ENCODE results near the gene MSANTD2. TPM values are rescaled to one million over a fixed set of nuclear protein-coding genes. Genes with fewer than 3 reads are reported as not detected.

MSANTD2 gene
- total and polyA plus RNA-seq, 3 donors from 2014 or later: 7.4 to 19.1 (median 11.3) TPM

DNA sequence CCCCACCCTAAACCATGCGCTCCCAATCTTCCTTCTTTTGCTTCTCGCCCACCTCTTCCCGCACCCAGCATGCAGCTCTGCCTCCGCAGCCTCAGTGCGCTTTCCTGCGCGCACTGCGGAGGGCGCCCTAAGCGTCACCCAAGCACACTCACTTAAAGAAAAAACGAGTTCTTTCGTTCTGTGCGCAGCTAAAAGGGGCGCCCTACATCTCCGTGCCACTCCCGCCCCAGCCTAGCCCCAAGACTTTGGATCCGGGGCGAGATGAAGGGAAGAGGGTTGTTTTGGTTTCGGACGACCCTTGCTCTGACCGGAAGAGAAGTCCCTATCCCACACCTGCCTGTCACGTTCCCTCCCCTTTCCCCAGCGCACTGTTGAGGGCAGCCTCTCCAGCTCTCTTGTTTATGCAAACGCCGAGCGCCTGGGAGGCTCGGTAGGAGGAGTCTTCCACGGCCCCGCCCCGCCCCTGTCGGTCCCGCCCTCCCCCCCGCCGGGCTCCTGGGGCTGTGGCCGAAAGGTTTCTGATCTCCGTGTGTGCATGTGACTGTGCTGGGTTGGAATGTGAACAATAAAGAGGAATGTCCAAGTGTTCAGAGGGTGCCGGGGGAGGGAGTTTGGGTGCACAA is 53.5 kb downstream of the MSANTD2 start:
- peak; percentile 62 for DNase-seq
- no peak overlapping the region for H3K27ac ChIP-seq
- no peaks in the 10 kb centered on the region for H3K27me3 ChIP-seq
- TF ChIP-seq CTCF (IDR thresholded peaks at IDR 0.05) (no peak), POLR2A (IDR thresholded peaks at IDR 0.05) (no peak)
- peaks cover 6% of the 10 kb centered on the region for H3K4me1 ChIP-seq
- H3K4me3 ChIP-seq: peak overlapping the region; percentile 12 to 53
- WGBS, 2 donors: 2 to 4% methylated on average over 33 to 37 of the region's 37 CpGs
- intact Hi-C loops (cut with DNase I; ENCODE audit: low total_unique reads): no loop called here
- no peaks in the 10 kb centered on the region for H3K36me3 ChIP-seq (ENCODE audit: low read depth, missing control alignments)
- no peaks in the 10 kb centered on the region for H3K9me3 ChIP-seq

- DNase-seq: no peak
- peak overlapping the region; percentile 12 to 53 for H3K4me3 ChIP-seq
- H3K9me3 ChIP-seq: no peaks in the 10 kb centered on the region
- intact Hi-C loops (cut with DNase I; ENCODE audit: low total_unique reads): no loop called here
- H3K4me1 ChIP-seq: peaks cover 6% of the 10 kb centered on the region
- H3K27me3 ChIP-seq: no peaks in the 10 kb centered on the region
- no peaks in the 10 kb centered on the region for H3K36me3 ChIP-seq (ENCODE audit: low read depth, missing control alignments)
- no peak overlapping the region for H3K27ac ChIP-seq
- TF ChIP-seq POLR2A (IDR thresholded peaks at IDR 0.05): no peak
- TF ChIP-seq CTCF (IDR thresholded peaks at IDR 0.05): peak in 1 of 3 experiments; percentile 2
- 6 to 8% methylated on average over 35 to 41 of the region's 41 CpGs for WGBS, 2 donors
These were observed 54.2 kb downstream of the MSANTD2 start for GRCh38 chr11:124745835-124746620.

DNA sequence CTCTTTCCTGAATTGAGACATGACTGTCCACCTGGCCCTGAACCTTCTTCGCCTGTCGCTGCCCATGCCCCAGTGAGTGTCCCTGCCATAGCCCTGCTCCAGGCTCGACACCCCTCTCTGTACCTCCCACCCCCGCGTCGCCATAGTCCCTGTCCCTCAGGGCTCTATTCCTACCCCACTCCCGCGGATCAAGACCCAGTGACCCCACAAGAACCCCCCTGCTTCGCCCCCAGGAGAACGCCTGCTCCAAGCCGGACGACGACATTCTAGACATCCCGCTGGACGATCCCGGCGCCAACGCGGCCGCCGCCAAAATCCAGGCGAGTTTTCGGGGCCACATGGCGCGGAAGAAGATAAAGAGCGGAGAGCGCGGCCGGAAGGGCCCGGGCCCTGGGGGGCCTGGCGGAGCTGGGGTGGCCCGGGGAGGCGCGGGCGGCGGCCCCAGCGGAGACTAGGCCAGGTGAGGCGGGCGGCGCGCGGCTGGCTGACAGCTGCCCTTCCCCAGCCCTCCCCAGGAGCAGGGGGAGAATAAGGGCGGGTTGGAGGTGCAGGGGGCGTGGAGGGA is 54.9 kb downstream of the MSANTD2 start:
- 17 to 34% methylated on average over 29 to 44 of the region's 44 CpGs for WGBS, 2 donors
- no peak for DNase-seq
- intact Hi-C loops (cut with DNase I; ENCODE audit: low total_unique reads): no loop called here
- no peak overlapping the region for H3K27ac ChIP-seq
- no peaks in the 10 kb centered on the region for H3K27me3 ChIP-seq
- peaks cover 6% of the 10 kb centered on the region for H3K4me1 ChIP-seq
- H3K4me3 ChIP-seq: peak overlapping the region; percentile 12 to 53
- TF ChIP-seq CTCF (IDR thresholded peaks at IDR 0.05) (no peak), POLR2A (IDR thresholded peaks at IDR 0.05) (no peak)
- no peaks in the 10 kb centered on the region for H3K9me3 ChIP-seq
- no peaks in the 10 kb centered on the region for H3K36me3 ChIP-seq (ENCODE audit: low read depth, missing control alignments)

DNA sequence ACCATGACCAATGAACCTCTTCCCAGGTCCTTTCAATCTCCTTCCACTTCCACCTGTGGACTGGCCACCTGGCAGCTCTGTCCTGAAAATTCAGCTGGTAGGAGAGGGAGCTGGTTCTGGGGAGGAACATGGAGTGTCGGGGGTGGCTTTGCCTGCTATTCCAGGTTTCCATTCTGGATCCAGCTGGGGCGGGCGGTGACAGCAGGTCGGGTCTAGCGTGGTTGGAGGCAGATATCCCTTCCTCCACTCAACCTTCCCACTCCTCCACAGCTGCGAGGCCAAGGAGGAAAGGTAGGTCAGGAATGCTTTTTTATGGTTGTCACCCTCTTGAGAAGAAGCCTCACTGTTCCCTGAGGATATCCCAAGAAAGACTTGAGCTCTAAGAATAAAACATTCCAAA is 57.2 kb downstream of the MSANTD2 start:
- H3K27me3 ChIP-seq: no peaks in the 10 kb centered on the region
- TF ChIP-seq CTCF (IDR thresholded peaks at IDR 0.05) (no peak), POLR2A (IDR thresholded peaks at IDR 0.05) (no peak)
- intact Hi-C loops (cut with DNase I; ENCODE audit: low total_unique reads): no loop called here
- no peak overlapping the region for H3K27ac ChIP-seq
- DNase-seq: no peak
- H3K4me1 ChIP-seq: peaks cover 11% of the 10 kb centered on the region
- H3K4me3 ChIP-seq: no peak overlapping the region
- H3K9me3 ChIP-seq: no peaks in the 10 kb centered on the region
- 88% methylated on average over 6 of the region's 6 CpGs for WGBS, 2 donors
- no peaks in the 10 kb centered on the region for H3K36me3 ChIP-seq (ENCODE audit: low read depth, missing control alignments)
